ENCODE measurements around the gene FNDC1.
A peak's percentile ranks its signal among the peaks of the same experiment; 100 is the strongest.
"Not testable (repeated sequence)": the region's sequence is repeated elsewhere in the genome, so short reads cannot be mapped to it uniquely, and the experiment has no call there.

FNDC1 gene

GRCh38 chr6:159169193-159169555 lies at the start of gene FNDC1:
Gene FNDC1 (plus strand): TSS chr6:159169400. CDS start chr6:159169597, 197 bp downstream.
- no peak for DNase-seq

- no peak for DNase-seq
These were observed 49.4 kb upstream of the FNDC1 start for GRCh38 chr6:159119791-159120190.

DNA sequence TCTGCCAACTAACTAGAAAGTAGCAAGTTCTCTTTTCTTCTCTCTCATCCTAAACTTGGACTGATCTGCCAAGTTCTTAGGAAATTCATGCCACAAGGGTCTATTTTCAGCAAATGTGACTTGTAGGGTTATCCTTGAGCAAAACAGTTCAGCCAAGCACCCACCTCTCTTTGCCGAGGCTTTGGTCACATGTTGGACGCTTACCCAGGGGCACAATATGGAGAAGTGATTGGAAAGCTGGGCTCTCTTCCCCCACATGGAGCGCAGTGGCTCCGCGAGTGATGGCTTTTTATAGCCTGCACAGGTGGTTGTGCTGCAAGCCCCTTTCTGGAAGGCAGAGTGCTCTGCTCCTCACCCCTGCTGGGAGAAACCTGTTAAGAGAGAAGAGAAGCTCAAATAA lies 47.7 kb upstream of the FNDC1 start:
- no peak for DNase-seq

DNA sequence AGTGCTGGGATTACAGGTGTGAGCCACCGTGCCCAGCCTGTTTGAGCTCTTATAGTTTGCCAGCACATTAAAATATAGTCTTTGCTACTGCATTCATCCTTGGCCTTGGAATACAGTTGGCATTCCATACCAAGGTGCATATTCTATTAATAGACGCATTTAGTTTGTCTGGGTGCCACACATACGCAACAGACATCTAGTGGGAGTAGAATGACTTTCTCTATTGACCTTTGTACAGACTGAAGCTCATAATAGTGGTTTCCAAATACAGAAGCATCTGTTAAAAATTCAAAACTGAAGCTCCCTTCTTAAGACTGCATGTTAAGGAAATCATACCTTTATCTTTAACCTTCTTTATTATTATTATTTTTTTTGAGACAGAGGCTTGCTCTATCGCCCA lies 46.7 kb upstream of the FNDC1 start:
- no peak for DNase-seq

DNA sequence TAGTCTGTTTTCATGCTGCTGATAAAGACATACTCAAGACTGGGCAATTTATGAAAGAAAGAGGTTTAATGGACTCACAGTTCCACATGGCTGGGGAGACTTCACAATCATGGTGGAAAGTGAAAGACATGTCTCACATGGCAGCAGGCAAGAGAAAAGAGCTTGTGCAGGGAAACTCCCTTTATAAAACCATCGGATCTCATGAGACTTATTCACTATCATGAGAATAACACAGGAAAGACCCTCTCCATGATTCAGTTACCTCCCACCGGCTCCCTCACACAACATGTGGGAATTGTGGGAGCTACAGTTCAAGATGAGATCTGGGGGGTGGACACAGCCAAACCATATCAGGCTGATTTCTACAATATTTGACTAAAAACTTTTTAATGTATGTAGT lies 45.4 kb upstream of the FNDC1 start:
- DNase-seq: not testable (repeated sequence)

DNA sequence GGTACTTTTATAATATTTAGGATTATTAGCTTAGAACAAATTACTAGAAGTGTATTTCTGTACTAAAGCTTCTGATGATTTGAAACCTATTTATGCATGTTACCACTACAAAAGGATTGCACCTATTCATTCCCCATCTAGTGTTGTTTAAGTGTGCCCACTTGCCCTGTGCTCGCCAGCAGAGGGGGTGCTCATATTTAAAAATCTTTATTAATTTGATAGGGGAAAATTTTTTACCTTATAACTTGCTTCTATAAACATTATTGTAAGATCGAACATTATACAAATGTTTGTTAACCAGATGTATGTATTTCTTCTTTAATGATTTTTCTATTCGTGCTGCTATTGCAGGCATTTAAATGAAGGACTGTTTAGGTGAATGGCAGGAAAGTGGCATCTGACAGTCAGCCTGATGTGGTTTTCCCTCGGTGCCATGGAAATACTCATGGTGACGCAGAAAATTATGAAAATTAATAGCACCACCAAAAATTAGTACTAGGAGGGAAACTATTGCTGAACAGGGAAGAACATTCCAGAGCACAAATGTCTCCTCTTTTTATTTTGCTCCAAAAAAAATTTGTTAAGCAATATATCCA lies 44.1 kb upstream of the FNDC1 start:
- DNase-seq: no peak

- peak in 1 of 2 experiments; percentile 41 for DNase-seq
These were observed 43.2 kb upstream of the FNDC1 start for GRCh38 chr6:159125951-159126352.

GRCh38 chr6:159126590-159126989 lies 42.6 kb upstream of the FNDC1 start:
- DNase-seq: no peak

DNA sequence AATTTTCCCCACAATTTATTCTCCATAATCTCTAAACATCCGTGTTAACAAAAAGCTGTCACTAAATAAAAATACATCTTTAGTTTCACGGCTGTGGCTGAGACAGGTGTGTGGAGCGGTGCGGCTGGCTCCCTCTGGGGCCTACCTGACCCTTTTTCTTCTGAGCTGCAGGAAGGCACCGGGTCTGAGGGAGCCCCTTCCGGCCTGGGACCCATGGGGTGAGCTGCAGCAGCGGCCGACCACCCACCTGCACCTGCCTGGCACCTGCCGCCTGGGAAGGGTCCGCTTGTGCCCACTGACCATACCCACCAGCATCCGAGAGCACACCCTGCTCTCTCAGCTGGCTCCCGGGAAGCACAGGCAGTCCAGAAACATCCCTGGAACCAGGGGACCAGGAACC lies 41.5 kb upstream of the FNDC1 start:
- DNase-seq: no peak

DNA sequence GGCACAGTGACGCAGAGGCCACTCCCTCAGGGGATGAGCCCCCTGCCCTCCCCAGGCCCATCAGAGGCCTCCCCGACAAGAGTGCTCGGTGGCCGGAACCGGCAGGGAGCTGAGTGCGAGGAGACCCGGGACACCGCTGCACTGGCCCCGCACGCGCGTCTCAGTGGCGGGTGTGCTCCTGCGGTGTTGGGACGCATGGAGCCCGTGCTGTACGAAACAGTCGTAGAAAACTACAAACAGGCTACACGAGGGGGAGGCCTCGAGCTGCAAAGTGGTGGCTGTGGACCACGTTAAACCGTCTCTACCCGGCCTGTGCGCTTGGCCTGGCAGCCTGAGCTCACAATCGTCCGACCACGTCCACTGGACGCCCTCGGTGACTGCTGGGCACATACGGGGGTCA lies 40.2 kb upstream of the FNDC1 start:
- no peak for DNase-seq

DNA sequence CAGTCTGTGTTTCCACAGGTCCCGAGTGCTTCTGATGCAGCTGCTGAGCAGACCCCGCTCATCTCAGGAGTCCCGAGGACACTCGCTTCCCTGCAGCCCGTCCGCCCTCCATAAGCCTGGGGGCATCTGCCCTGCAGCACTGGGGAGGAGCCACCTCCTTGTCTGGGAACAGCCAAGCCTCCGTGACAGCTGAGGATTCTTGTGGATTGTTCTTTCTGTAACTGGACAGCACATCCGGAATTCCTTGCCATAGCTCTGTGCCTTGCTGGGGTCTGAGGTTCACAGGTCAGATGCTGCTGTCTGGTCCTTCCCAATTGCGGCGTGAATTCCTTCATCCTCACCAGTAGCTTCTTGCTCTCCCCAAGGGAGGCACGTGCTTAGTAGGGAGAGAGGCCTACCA lies 38.4 kb upstream of the FNDC1 start:
- DNase-seq: no peak

DNA sequence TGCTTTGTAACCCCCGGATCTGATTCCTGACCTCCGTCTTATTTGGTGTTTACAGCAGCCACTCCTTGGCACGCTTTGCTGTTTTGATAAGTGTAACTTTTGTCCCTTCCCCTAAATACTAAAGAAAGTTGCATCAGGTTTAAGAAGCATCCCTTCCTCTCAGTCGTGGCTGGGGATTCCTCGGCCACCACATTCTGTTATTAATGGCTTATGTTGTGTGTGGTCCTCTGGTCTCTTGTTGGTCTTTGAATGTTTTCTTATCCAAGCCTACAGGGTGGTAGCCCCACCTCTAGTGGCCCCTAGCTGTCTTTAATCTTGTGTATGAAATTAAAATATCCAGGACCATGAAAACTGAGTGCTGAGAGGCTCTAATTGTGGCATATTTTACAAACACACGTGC lies 37.5 kb upstream of the FNDC1 start:
- DNase-seq: no peak

DNA sequence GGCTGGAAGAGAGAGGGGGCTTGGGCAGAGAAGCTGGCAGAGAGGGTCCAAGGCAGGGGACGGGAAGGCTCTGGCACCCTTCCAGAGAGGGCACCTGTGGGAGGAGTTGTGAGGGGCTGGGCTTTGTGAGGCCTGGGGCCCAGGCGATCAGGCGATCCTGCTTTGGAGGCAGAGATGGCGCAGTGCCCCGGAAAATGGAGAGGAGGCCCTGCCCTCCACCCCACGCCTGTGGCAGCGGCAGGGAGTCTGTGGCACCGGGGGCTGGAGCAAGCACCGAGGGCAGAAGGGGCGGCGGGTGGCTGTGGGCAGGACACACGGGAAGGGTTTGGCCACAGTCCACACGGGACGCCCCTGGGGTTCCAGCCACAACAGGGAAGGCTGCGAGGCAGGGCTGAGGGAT lies 36.5 kb upstream of the FNDC1 start:
- DNase-seq: no peak

DNA sequence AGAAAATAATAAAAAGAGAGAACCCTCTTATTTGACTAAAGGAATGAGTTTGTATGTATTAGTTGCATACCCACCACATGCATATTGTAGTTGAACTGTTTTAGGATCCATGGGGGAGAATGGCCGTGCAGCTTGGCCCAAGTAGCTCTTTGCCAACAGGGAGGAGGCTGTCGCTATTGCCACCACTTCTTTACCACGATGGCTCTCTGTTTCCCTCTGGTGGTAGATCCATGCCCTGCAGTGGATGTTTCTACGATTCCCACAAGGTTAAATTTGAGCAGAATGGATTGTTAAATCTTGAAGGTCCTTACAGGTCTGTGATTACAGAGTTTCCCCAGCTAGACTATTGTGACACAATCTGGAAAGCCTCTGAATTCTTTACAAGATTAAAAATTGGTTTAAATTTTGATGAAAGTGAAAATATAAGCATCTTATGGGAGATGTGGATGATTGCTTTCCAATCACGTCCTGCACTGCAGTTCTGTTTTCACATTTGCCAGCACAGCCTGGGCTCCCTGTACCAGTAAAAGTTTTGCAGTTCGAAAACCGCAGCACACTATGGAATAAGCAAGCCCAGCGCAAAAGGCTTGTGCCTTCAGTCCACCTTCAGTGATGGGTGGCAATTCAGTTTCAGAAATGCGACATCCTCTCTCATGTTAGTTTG lies 34.4 kb upstream of the FNDC1 start:
- DNase-seq: peak; percentile 34 to 77

- DNase-seq: no peak
These were observed 31.5 kb upstream of the FNDC1 start for GRCh38 chr6:159137676-159138075.

DNA sequence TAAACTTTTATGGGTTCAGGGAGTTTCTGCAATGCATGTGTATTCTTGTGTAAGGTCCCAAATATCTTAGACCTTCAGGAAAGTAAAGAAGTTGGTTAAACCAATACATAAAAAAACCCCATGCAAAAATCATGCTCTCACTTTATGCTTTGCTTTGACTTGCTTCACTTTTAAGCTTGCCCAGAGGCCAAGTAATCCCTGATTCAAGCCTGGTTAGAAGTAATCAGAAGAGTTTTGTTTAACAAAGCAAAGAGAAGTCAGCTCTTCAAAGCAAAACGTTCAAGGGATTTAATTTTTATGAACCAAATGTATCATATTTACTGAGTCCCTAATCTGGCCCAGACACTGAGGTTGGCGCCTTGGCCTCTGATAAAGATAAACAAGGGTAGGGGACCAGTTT lies 26.7 kb upstream of the FNDC1 start:
- DNase-seq: no peak

DNA sequence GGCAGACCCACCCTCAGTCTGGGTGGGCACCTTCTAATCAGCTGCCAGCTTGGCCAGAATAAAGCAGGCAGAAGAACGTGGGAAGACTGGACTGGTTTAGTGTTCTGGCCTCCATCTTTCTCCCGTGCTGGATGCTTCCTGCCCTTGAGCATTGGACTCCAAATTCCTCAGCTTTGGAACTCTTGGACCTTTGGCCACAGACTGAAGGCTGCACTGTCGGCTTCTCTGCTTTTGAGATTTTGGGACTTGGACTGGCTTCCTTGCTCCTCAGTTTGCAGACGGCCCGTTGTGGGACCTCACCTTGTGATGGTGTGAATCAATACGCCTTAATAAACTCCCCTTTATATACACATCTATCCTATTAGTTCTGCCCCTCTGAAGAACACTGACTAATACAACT lies 20.6 kb upstream of the FNDC1 start:
- DNase-seq: no peak

- no peak for DNase-seq
These were observed 19.6 kb upstream of the FNDC1 start for GRCh38 chr6:159149641-159150040.

DNA sequence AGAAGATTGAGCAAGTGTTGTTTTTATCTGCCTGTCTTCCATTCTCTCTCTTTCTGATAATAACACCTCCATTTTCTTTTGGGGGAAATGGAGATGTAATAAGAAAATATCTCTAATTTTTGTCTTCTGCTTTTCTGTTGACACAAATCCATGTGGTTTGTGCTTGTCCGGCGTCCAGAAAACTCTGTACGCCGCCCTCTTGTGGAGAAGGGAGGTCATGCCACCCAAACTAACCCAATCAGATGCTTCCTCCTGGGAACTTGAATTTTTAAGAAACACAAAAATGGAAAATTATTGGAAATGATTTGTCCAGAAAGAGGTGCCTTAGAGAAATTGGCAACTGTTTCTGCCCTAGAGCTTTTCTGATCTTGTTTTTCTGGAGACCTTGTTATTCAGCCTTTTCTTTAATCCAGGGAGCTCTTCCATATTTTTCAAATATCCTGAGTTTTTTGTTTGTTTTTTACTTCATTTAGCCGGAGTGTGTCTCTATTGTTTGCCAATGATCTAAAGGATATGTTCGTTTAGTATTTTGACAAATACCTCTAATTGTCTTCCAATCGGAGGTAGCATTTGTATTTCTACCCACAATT lies 17.8 kb upstream of the FNDC1 start:
- peak; percentile 26 to 52 for DNase-seq

DNA sequence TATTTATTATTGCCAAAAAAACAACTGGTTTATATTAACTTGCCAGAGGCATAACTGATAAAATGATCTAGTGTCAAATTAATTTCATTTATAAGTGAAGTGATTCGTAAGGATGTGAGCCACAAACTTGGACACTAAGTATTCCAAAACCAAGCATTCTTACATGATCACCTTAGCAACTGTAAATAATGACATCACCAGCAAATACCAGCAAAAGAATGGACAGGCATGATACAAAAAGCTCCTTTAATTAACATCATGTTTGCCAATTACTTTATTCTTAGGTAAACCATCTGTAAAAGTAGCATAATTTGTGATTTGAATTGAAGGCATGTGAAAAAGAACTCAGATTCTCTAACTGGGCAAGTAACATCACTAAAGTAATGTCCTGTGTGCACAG lies 17.2 kb upstream of the FNDC1 start:
- DNase-seq: no peak

GRCh38 chr6:159152782-159153181 lies 16.4 kb upstream of the FNDC1 start:
- DNase-seq: no peak

DNA sequence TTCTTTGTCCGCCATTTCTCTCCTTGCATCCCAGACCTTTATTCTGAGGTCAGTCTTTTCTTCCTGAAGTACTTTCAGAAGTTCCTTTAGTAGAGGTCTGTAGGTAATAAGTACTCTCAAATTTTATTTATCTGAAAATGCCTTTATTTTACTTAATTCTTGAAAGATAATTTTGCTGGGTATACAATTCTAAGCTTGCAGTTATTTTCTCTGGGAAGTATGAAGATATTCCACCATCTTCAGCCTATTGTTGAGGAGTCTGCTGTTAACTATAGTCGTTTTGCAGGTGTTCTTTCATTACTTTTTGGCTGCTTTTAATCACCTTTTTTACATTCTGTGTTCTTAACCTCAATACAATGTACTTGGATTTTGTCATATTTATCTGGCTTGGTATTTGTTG lies 13.5 kb upstream of the FNDC1 start:
- no peak for DNase-seq

- DNase-seq: no peak
These were observed 13.1 kb upstream of the FNDC1 start for GRCh38 chr6:159156089-159156488.

DNA sequence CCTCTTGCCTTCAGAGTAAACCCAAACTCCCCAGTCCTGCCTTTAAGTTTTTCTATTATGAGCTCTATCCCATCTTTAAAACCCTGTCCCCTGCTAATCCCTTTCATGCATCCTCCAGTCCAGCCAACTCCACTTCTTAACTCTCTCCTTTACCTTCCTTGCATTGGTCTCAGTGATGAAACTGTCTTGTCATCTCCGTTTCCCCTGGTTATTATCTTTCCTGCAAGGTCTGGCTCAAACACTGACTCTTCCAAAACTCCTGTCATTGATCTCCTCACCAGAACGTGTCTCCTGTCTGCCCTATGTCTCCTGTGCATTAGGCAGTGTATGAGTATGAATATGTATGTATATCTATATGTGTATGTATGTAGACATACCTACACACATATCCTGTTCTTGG lies 11.8 kb upstream of the FNDC1 start:
- DNase-seq: no peak

DNA sequence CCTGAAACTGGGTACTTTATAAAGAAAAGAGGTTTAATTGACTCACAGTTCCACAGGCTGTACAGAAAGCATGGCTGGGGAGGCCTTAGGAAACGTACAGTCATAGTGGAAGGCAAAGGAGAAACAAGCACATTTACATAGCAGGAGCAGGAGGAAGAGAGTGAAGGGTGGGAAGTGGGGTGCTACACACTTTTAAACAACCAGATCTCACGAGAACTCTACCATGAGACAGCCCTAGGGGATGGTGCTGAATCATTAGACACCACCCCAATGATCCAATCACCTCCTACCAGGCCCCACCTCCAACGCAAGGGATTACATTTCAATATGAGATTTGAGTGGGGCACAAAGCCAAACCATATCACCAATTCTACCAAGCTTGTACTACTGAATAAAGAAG lies 7.4 kb upstream of the FNDC1 start:
- DNase-seq: no peak

Measured in NCI-H446 (cell line).